Trophoblast cell (in vitro differentiated cells and primary cell): ENCODE measurements around the gene ITGB1BP2.
"Not testable (repeated sequence)": the region's sequence is repeated elsewhere in the genome, so short reads cannot be mapped to it uniquely, and the experiment has no call there.

ENCODE experiments used
- DNase-seq, 2 donors: peaks; one replicate each; pipeline ENCODE4 v3.0.0-alpha.2; 2016
- H2AFZ ChIP-seq: 2 replicates; pipeline ENCODE4 v1.6.1; 2013; ENCODE audit warnings: low read length, moderate library complexity, mild to moderate bottlenecking; ENCODE audit not compliant: insufficient read depth, poor library complexity
- H2AK5ac ChIP-seq: 2 replicates; pipeline ENCODE4 v1.6.1; 2013; ENCODE audit warnings: mild to moderate bottlenecking, low read length
- H2BK120ac ChIP-seq: 2 replicates; pipeline ENCODE4 v1.6.1; 2013; ENCODE audit warnings: low read length, mild to moderate bottlenecking, moderate library complexity; ENCODE audit not compliant: insufficient read depth, poor library complexity
- H2BK12ac ChIP-seq: 2 replicates; pipeline ENCODE4 v1.6.1; 2013; ENCODE audit warnings: mild to moderate bottlenecking, low read length, moderate library complexity
- H2BK5ac ChIP-seq: 2 replicates; pipeline ENCODE4 v1.6.1; 2013; ENCODE audit warnings: low read length, low read depth, moderate library complexity, mild to moderate bottlenecking; ENCODE audit not compliant: poor library complexity
- H3K14ac ChIP-seq: 2 replicates; pipeline ENCODE4 v1.6.1; 2013; ENCODE audit warnings: mild to moderate bottlenecking, low read length
- H3K18ac ChIP-seq: 2 replicates; pipeline ENCODE4 v1.6.1; 2013; ENCODE audit warnings: mild to moderate bottlenecking, low read length
- H3K23ac ChIP-seq: 2 replicates; pipeline ENCODE4 v1.6.1; 2013; ENCODE audit warnings: low read length
- H3K27ac ChIP-seq: 2 replicates; pipeline ENCODE4 v1.5.1; 2013; ENCODE audit warnings: low read depth, mild to moderate bottlenecking, inconsistent platforms, low read length, moderate library complexity
- H3K27me3 ChIP-seq: 2 replicates; pipeline ENCODE4 v1.6.1; 2013; ENCODE audit warnings: inconsistent platforms, mild to moderate bottlenecking, low read length, moderate library complexity; ENCODE audit not compliant: insufficient read depth
- H3K36me3 ChIP-seq, 2 experiments: 1 replicate in 1 of 2; 2 replicates in 1 of 2; pipeline ENCODE4 v1.6.1; 2013; ENCODE audit warnings: low read length in 2 of 2, mild to moderate bottlenecking in 2 of 2, moderate library complexity in 1 of 2; ENCODE audit not compliant: insufficient read depth in 2 of 2, control insufficient read depth in 1 of 2
- H3K4ac ChIP-seq: 2 replicates; pipeline ENCODE4 v1.6.1; 2013; ENCODE audit warnings: low read depth, mild to moderate bottlenecking, low read length, moderate library complexity
- H3K4me1 ChIP-seq, 2 experiments: 1 replicate in 1 of 2; 2 replicates in 1 of 2; pipeline ENCODE4 v1.6.1; 2013; ENCODE audit warnings: low read length in 2 of 2, mild to moderate bottlenecking in 2 of 2, moderate library complexity in 1 of 2; ENCODE audit not compliant: insufficient read depth in 2 of 2, control insufficient read depth in 1 of 2
- H3K4me2 ChIP-seq: 2 replicates; pipeline ENCODE4 v1.6.1; 2013; ENCODE audit warnings: inconsistent platforms, mild to moderate bottlenecking, low read length, moderate library complexity
- H3K4me3 ChIP-seq: 2 replicates; pipeline ENCODE4 v1.5.1; 2013; ENCODE audit warnings: mild to moderate bottlenecking, low read depth, low read length, inconsistent platforms
- H3K79me1 ChIP-seq: one replicate; pipeline ENCODE4 v1.6.1; 2013; ENCODE audit warnings: low read length
- H3K79me2 ChIP-seq: 2 replicates; pipeline ENCODE4 v1.6.1; 2013; ENCODE audit warnings: low read length, mild to moderate bottlenecking; ENCODE audit not compliant: control insufficient read depth, insufficient read depth, poor library complexity
- H3K9ac ChIP-seq: 2 replicates; pipeline ENCODE4 v1.6.1; 2013; ENCODE audit warnings: mild to moderate bottlenecking, low read length
- H3K9me3 ChIP-seq: 2 replicates; pipeline ENCODE4 v1.6.1; 2013; ENCODE audit warnings: low read depth, mild to moderate bottlenecking, control low read depth, inconsistent platforms, low read length; ENCODE audit not compliant: insufficient read depth
- H4K12ac ChIP-seq: 2 replicates; pipeline ENCODE4 v1.6.1; 2013; ENCODE audit warnings: low read depth, mild to moderate bottlenecking, low read length, moderate library complexity
- H4K8ac ChIP-seq: 2 replicates; pipeline ENCODE4 v1.6.1; 2013; ENCODE audit warnings: low read depth, mild to moderate bottlenecking, low read length, moderate library complexity
- H4K91ac ChIP-seq: one replicate; pipeline ENCODE4 v1.6.1; 2013; ENCODE audit warnings: low read depth, mild to moderate bottlenecking, low read length, moderate library complexity
- WGBS: extraction: QIAGEN DNeasy Blood & Tissue Kit; methylation state at CpG from one replicate; pipeline ENCODE4 v1.1.7; 2013; ENCODE audit warnings: missing lambda C conversion rate; ENCODE audit not compliant: insufficient read length, insufficient coverage; ENCODE audit errors: extremely low coverage; 5-methylcytosine and 5-hydroxymethylcytosine counted together

The ITGB1BP2 gene

GRCh38 chrX:71256051-71256450 is 45.5 kb upstream of the ITGB1BP2 start:
- H3K4me2 ChIP-seq = no peak overlapping the region
- DNase-seq = no peak
- H2AK5ac ChIP-seq = no peak overlapping the region
- H2BK12ac ChIP-seq = no peak overlapping the region
- H3K4me1 ChIP-seq = peaks cover 6 to 9% of the 10 kb centered on the region in 2 experiments
- peaks cover 9% of the 10 kb centered on the region for H3K79me1 ChIP-seq
- H3K9me3 ChIP-seq = no peaks in the 10 kb centered on the region
- WGBS = no CpG with 5 or more reads among the region's 6 CpGs
- H3K27me3 ChIP-seq = no peaks in the 10 kb centered on the region
- no peak overlapping the region for H3K4me3 ChIP-seq
- no peak overlapping the region for H4K8ac ChIP-seq
- H3K23ac ChIP-seq = no peak overlapping the region
- H3K79me2 ChIP-seq = peaks cover 2% of the 10 kb centered on the region
- H4K12ac ChIP-seq = no peak overlapping the region
- H4K91ac ChIP-seq = no peak overlapping the region
- H2AFZ ChIP-seq = no peak overlapping the region
- H3K18ac ChIP-seq = no peak overlapping the region
- no peak overlapping the region for H3K27ac ChIP-seq
- no peak overlapping the region for H2BK5ac ChIP-seq
- no peak overlapping the region for H3K4ac ChIP-seq
- peaks cover 0 to under 1% of the 10 kb centered on the region in 2 experiments for H3K36me3 ChIP-seq
- H3K9ac ChIP-seq = no peak overlapping the region
- H2BK120ac ChIP-seq = no peak overlapping the region
- H3K14ac ChIP-seq = no peak overlapping the region

- Histone ChIP-seq H3K9me3 (no peaks in the 10 kb centered on the region), H2AFZ (no peak overlapping the region), H2BK120ac (no peak overlapping the region), H2AK5ac (no peak overlapping the region), H4K91ac (no peak overlapping the region), H3K4ac (no peak overlapping the region), H3K4me3 (no peak overlapping the region), H3K23ac (no peak overlapping the region), H4K8ac (no peak overlapping the region), H3K14ac (no peak overlapping the region), H3K36me3 (no peaks in the 10 kb centered on the region), H3K4me2 (no peak overlapping the region), H4K12ac (no peak overlapping the region), H2BK12ac (no peak overlapping the region), H2BK5ac (no peak overlapping the region), H3K27ac (no peak overlapping the region), H3K79me2 (peaks cover 2% of the 10 kb centered on the region), H3K9ac (no peak overlapping the region), H3K79me1 (peaks cover 9% of the 10 kb centered on the region), H3K4me1 (peaks cover 6 to 9% of the 10 kb centered on the region in 2 experiments), H3K27me3 (no peaks in the 10 kb centered on the region), H3K18ac (no peak overlapping the region)
- no CpG with 5 or more reads among the region's 4 CpGs for WGBS
- DNase-seq = no peak
These were observed 44.7 kb upstream of the ITGB1BP2 start for GRCh38 chrX:71256856-71257255.

GRCh38 chrX:71268624-71269023 is 32.9 kb upstream of the ITGB1BP2 start:
- not testable (repeated sequence) for H3K9ac ChIP-seq, H3K79me1 ChIP-seq, H2BK12ac ChIP-seq, H3K4ac ChIP-seq, H2AFZ ChIP-seq, H3K4me1 ChIP-seq, H2BK5ac ChIP-seq, H4K12ac ChIP-seq, H4K8ac ChIP-seq, H4K91ac ChIP-seq, H2AK5ac ChIP-seq, H3K27me3 ChIP-seq, H2BK120ac ChIP-seq, H3K14ac ChIP-seq, DNase-seq, H3K79me2 ChIP-seq, H3K4me2 ChIP-seq, H3K36me3 ChIP-seq, H3K4me3 ChIP-seq, H3K27ac ChIP-seq, H3K9me3 ChIP-seq, H3K18ac ChIP-seq, H3K23ac ChIP-seq

GRCh38 chrX:71269801-71270395 is 31.7 kb upstream of the ITGB1BP2 start:
- no peaks in the 10 kb centered on the region for H3K36me3 ChIP-seq
- H2BK5ac ChIP-seq = no peak overlapping the region

More at GRCh38 chrX:71269801-71270395, 31.7 kb upstream of the ITGB1BP2 start:
- Histone ChIP-seq H3K18ac (no peak overlapping the region), H4K91ac (no peak overlapping the region), H3K9me3 (no peaks in the 10 kb centered on the region), H3K27ac (no peak overlapping the region), H3K4me1 (no peaks in the 10 kb centered on the region), H3K4ac (no peak overlapping the region), H2BK12ac (no peak overlapping the region), H4K12ac (no peak overlapping the region), H2AFZ (no peak overlapping the region), H4K8ac (no peak overlapping the region), H3K79me2 (no peaks in the 10 kb centered on the region), H3K23ac (no peak overlapping the region), H3K79me1 (no peaks in the 10 kb centered on the region), H3K4me3 (no peak overlapping the region), H3K27me3 (no peaks in the 10 kb centered on the region), H3K14ac (no peak overlapping the region), H3K4me2 (no peak overlapping the region), H2AK5ac (no peak overlapping the region), H3K9ac (no peak overlapping the region), H2BK120ac (no peak overlapping the region)
- no CpG with 5 or more reads among the region's 19 CpGs for WGBS
- no peak for DNase-seq
